ENCODE data around the gene ZYX.

ZYX gene, protein sequence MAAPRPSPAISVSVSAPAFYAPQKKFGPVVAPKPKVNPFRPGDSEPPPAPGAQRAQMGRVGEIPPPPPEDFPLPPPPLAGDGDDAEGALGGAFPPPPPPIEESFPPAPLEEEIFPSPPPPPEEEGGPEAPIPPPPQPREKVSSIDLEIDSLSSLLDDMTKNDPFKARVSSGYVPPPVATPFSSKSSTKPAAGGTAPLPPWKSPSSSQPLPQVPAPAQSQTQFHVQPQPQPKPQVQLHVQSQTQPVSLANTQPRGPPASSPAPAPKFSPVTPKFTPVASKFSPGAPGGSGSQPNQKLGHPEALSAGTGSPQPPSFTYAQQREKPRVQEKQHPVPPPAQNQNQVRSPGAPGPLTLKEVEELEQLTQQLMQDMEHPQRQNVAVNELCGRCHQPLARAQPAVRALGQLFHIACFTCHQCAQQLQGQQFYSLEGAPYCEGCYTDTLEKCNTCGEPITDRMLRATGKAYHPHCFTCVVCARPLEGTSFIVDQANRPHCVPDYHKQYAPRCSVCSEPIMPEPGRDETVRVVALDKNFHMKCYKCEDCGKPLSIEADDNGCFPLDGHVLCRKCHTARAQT

DNA sequence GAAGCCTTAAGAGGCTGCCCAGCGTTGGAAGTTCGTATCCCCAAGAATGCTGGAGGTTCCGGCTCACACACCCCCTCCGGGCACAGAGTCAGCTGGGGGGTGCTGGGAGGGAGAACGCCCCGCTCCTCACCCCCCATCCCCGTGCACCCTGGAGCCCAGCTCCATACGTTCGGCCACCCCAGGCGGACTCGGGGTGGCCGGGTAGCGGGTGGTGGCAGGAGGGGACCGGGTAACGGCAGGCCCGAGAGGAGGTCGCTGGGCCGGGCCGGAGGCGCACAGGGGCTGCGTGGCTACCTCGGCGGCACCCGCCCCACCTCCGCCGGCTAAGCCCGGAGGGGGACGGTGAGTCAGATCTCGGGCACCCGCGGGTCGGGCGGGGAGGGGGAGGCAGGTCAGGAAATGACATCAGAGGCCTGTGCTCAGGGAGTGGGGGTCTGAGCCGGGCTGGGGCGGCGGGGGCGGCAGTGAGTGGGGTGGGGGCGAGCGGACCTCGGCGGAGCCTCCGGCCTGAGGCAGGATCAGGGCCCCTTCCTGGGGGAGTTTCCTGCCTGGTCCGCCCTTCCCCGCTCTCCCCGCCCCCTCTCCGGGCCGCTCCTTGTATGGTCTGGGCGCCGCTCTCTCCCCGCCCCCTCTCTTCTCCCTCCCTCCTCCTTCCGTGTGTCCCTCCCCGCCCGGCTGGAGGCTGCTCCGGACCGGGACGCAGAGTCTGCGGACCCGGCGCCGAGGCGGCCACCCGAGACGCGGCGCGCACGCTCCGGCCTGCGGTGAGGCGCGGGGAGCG lies at the start of gene ZYX:
ZYX (plus strand) TSS at position 700 of the 781 bp plus-strand sequence. CDS start 227 bp downstream, outside the sequence.
- DNase-seq = peak; percentile 87

DNA sequence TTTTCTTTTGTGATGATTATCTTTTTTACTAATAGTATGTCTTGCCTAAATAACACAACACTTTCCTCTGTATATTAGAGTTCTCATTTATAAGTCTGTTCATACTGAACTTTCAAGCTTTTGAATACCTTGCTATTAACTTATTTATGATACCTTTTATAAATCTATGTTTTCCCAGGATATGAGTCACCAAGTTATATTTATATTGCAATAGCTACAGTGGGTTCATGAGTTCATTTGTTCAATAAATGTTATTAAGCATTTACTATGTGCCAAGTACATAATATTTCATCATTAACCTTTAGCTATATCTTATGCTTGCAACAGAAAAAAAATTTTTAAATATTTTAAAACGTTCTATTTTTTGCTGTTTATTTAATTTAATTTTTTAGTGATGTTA lies 46.9 kb upstream of the ZYX start:
- DNase-seq = no peak

DNA sequence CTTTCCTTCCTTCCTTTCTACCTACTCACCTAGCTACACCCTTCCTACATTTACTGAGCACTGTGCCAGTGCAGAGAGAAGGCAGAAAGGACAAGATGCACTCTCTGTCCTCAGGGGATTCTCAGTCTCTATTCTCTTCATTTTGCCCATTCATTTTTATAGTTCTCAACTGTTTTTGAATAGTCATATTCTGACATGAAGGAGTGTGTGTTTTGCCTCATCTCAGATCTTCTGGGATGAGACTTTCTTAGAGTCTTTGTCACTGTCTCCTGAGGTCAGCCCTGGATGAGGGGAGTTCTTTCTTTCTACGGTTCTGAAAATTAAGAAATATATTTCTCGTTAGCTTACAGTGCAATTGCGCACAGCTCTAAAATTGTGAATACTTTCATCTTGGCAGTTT lies 43.9 kb upstream of the ZYX start:
- no peak for DNase-seq

DNA sequence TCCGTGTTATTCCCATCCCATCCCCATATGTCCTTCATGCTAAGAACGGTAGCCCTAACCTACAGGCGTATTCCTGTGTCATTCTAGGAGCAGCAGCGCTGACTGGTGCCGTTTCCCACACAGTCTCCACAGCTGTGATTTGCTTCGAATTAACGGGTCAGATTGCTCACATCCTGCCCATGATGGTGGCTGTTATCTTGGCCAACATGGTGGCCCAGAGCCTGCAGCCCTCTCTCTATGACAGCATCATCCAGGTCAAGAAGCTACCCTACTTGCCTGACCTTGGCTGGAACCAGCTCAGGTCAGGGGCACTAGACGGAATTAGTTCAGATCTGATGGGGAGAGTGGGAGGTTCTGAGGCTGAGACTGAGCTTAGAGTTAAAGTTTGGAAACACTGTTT lies 39.3 kb upstream of the ZYX start:
- no peak for DNase-seq

DNA sequence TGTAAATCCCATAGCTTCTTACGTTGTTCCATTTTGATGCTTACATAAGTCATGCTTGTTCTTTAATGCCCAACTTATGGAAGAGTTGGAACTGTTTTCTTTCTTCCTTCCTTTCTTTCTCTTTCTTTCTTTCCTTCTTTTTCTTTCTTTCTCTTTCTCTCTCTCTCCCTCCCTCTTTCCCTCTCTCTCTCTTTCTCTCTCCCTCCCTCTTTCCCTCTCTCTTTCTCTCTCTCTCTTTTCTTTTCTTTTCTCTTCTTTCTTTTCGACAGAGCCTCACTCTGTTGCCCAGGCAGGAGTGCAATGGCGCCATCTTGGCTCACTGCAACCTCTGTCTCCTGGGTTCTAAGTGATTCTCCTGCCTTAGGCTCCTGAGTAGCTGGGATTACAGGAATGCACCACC lies 37.5 kb upstream of the ZYX start:
- no peak for DNase-seq

DNA sequence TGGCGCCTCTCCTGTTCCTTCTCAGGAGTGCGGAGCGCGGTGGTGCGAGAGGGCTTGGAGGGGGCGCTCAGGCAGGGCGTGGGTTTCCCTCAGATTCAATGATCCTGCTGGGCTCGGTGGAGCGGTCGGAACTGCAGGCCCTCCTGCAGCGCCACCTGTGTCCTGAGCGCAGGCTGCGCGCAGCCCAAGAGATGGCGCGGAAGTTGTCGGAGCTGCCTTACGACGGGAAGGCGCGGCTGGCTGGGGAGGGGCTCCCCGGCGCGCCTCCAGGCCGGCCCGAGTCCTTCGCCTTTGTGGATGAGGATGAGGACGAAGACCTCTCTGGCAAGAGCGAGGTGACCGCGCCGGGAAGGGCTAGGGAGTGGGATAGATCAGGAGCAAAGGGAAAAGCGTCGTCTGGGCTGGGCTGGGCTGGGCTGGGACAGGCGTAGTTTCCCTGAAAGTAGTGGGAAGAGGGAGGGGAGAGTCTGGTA lies 35.7 kb upstream of the ZYX start:
- no peak for DNase-seq

DNA sequence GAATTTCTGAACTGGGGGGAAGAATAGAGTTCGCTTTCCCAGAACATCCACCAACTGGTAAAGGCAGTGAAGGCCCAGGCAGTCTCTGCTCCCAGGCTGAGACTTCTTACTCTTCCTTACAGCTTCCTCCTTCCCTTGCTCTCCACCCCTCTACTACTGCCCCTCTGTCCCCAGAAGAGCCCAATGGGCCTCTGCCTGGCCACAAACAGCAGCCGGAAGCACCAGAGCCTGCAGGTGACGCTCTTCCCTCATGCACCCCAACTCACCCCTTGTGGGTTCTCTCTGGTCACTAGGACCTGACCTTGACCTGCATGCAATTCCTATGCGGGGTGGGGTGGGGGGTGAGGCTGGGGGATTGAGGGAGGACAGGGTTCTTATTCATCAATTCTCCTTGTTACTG lies 35.1 kb upstream of the ZYX start:
- no peak for DNase-seq

DNA sequence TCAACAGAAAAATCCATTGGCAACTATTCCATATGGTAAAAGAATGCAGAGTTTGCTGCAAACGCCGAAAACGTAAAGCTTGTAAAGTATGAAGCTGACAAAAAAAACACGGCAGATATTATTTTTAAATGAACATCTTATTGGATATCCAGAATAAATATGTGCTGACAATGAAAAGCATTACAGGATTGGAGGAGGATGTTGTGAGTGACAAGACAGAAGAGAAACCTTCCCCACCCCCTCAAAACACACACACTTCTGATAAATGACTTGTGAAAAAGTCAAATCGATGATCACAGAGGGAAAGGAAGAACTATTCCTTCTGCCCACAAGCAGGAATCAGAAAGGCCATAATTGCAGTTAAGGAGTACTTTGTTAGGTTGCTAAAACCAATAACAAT lies 33.2 kb upstream of the ZYX start:
- no peak for DNase-seq

DNA sequence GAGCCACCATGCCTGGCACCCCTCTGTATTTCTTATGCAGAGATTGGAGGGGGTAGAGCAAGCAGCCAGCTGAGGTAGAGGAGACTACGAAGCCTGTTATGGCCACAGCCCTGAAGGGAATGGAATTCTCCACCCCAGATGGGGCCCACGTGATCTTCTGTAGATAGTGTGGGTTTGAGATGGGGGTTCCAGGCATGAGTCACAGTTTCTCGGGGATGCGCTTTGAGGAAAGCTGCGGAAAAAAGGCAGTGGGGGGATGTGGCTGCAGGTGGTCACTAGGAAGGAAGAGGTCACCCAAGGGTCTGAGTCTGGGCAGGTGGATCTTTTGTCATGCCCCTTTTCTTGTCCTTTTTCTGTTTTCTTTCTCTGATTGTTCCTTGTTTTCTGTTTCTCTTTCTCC lies 30.1 kb upstream of the ZYX start:
- no peak for DNase-seq

DNA sequence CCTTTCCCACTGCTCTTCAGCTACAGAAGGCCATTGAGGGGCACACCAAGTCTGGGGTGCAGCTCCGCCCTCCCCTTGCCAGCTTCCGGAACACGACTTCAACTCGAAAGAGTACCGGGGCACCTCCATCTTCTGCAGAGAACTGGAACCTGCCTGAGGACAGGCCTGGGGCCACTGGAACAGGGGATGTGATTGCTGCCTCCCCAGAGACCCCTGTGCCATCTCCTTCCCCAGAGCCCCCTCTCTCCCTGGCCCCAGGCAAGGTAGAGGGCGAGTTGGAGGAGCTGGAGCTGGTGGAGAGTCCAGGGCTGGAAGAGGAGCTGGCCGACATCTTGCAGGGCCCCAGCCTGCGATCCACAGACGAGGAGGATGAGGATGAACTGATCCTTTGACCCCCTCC lies 29.6 kb upstream of the ZYX start:
- DNase-seq = no peak

DNA sequence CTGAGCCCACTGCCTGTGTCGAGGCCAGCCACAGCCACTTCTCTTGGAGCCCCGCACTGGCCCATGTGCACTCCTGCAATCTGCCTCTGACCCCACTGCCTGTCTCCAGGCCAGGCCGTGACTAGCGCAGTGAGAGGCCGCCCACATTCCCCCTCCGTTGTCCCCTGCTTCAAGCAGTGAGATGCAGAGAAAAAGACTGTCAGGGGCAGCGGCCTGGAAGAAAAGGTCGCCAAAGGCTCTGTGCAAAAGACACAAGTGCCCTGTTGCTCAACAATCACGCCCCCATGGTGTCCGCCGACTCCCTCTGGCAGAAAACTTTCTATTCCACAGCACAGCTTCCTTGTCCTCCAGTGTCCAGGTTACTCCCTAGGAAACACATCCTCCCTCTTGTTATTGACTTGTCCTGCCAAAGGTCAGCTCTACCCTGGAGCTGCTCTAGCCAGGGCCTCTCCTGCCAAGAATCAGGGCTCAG lies 28.6 kb upstream of the ZYX start:
- DNase-seq = no peak

DNA sequence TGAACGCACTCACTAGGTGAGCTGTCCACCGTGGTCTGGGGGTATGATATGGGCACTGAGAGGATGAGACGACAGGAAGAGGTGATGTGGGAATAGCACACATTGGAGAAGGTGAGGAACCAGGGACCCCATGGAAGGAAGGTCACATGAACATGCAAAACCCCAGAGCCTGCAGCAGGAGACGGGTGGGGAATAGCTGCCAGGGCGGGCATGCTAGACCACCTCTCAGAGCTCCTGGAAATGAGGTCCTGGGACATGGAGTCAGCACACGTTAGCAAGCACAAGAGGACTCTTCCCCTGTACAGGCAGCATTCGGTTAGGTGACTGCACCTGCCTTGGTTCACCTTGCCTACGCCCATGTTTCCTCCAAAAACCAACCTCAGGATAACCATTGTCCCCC lies 26.8 kb upstream of the ZYX start:
- DNase-seq = no peak

DNA sequence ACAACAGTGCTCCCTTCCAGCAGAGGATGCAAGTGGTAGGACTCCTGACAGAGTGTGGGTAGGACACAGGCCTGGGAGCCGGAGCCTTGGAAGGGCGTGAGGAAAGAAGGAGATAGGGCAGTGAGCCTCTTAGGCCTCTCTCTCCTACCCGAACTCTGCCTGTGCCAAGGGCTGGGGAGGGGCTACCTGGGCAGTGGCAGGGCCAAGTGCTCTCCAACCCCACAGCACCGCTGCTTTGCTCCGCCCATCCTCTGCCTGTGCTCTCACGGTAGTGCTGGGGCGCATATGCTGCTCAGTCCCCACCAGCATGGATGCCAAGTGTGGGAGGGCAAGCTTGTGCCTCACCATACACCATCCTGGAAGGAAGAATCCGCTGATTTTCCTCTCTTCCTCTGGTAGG lies 26.2 kb upstream of the ZYX start:
- no peak for DNase-seq

DNA sequence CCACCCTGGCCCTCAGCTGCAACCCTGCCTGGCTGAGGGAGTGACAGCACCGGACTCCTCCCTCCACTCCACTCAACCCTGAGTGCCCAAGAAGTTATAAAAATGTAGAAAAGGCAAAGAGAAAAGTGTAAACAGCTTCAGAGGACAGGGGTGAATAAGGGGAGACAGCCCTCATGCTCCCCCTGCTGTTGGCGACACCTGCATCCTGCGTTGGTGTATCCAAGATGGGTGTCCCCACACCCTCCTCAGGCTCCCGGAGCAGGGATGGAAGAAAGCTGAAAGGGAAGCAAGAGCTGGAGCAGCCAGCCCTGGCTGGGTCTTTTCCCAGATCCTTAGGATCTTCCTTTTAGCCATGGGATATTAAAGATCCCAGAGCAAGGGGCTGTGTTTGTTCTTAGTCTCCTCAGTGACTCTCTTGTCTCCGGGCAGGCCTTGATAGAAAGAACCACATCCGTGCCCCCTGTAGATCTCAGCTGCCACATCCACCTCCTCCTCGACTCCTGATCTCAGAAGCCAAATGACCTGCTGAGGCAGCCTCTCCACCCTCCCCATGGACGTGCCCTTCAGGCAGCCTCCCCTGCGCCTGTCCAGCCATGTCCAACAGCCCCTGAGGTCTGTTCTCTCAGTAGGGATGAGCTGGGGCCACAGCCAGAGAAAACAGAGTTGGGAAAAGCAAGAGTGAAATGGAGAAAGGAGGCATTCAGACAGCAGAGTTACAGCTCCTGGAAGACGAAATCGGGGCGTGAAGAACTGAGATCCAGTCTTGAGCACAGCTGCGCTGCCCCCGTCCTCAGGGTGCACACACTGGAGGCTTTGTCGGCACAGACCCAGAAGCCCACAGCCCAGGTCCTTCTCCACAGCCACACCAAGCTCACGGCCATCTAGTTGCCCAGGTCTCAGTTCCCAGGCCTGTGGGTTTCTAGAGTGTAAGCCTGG lies 25.4 kb upstream of the ZYX start:
- DNase-seq = no peak

DNA sequence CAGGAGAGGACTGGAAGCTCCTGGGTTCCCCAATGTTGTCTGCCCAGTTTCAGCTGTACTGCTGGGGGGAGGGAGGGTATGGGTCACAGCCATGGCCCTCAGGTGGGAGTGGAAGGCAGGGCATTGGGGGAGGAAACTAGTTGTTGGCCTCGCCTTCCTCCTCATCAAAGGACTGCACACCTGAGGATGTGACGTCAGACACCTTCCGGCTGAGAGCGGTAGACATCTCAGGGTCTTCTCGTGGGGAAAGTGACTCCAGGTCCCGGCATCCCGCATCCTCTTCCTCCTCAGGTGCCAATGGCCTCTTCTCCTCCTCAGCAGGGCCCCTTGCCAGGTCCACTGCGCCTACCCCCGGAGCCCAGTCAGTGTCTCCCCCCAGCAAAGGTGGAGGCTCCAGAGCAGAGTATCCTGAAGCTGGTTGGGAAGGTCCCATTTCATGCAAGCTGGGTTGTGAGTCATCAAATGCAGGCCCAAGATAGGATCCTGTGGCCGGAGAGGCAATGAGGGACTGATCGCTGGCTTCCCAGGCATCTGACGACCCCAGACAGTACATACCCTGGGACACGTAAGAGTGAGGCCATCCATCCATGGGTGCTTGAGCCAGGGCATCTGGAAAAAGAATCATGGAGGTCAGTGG lies 24.6 kb upstream of the ZYX start:
- no peak for DNase-seq

DNA sequence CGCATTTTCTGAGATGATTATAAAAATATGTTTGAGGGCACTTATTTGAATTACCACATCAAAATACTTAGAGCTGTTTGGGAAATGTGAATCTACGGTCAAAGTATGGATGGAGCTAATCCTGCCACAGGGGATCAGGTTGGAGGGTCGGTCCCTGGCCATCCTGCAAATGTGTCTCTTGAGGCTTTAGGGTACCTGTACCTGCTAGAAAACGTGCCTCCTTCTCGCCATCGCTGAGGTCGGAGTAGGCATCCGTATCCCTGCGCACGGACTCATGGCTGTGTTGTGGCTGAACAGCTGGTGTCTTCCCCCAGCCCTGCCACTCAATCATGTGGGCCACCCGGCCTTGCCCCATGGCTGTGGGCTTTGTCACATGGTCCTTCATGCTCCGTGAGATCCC lies 22.5 kb upstream of the ZYX start:
- DNase-seq = no peak

DNA sequence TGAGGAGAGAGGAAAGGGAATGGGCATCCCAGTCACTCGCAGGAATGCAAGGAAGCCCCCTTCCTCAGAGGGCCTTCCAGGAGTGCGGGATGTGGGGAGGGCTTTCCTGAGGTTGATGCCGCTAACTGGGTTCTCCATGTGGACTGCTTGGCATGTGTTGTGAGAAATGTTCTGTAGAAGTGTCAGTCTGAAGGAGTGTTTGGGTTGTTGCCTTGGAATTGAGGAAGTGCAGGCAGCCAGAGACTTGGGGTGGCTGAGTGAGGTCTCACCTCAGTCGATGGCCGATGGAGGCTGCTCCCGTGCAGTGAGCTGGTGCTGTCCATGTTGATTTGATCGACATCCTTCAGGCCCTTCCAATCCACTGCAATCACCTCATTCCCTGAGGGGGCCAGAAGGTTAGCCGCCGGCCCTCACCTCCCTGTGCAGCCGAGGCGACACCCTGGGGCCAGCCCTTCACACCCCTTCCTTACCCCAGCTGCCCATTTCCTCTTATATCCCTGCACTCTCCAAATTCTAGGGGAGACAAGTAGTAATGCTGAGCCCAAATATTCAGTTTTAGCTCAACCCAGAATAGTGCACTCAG lies 21.3 kb upstream of the ZYX start:
- no peak for DNase-seq

DNA sequence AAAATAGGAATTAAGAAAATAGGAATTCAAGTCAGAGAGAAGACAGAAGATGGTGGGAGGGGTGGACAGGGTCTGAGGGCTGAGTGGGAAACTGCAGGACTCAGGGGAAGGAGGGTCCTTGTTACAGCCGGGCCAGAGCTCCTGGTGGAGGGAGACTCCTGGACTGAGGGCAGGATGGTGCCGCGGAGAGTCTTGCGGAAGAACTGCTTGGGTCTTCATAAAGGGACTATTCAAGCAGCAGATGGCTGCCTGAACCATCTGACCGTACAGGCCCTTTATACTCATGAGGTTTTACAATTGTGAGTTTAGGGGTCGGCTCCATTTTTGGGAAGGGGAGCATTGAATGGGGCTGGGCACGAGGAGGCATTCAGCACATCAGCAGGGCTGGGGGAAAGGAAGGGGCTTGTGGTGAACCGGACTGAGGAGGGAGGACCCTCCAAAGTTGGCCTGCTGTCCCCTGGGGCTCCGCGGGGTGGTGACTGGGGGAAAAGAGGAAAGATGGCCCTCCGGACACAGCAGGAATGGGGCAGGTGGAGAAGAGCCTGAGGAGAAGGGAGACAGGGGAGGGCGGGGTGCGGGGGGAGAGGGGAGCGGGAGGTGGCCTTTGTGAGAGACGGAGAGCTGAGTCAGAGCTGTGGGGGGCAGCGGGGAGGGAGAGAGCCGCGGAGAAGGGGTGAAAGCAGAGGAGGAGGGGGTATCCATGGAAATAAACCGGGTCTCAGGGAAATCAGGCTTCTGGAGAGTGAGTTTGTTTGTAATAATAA lies 20.2 kb upstream of the ZYX start:
- DNase-seq = no peak

DNA sequence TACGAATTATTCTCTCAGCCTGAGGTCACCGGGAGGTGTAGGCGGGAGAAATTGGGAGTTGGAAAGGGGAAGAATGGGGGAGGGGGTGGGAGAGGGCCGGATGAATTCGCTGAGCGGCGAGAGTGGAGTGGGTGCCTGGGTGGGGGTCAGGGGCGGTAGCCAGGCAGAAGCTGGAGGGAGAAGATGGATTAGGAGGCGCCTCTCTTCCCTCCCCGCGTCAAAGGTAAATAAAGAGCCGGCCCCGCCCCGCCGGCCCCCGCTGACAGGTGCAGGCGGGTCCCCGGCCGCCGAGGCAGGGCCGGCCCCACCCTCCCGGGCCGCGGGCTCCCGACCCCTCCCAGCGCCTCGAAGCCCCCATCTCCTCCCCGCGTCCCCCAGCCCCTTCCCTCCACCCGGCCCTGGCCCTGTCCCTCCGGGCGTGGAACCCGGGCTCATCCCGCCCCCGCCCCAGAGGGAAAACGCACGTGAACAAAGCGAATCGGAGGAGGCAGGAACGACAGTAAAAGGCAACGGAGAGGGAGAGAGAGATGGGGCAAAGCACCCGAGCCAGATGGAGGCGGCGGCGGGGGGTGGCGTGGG lies 19.5 kb upstream of the ZYX start:
- no peak for DNase-seq
